Endothelial cell of umbilical vein (primary cell): ENCODE measurements around the gene SCTR. TPM values are rescaled to one million over a fixed set of nuclear protein-coding genes. Genes with fewer than 3 reads are reported as not detected.

Source experiments
- BruUV-seq: library from RNA; stranded (reverse); fragments of 400-500 nt; replicated peaks from 2 replicates; lab custom pipeline; 2021; lab: Mats Ljungman, UMichigan
- CTCF ChIA-PET: fragments of 300-600, 350-600 bp; sonication (Branson Sonifier 250); formaldehyde crosslinking; loops from one replicate; lab custom pipeline; 2021; ENCODE audit warnings: antibody characterized with exemption, inconsistent platforms; lab: Charles Lee
- POLR2A ChIA-PET: fragments of 300-600, 350-600 bp; sonication (Branson Sonifier 250); formaldehyde crosslinking; loops from one replicate; lab custom pipeline; 2021; ENCODE audit warnings: antibody characterized with exemption, inconsistent platforms; lab: Charles Lee
- DNase-seq: peaks from one replicate; pipeline ENCODE4 v3.0.0-alpha.2; 2011; ENCODE audit warnings: low read depth, low spot score
- FAIRE-seq: peaks from 2 replicates; lab custom pipeline; 2011; peaks lifted over from hg19 to GRCh38; lab: Jason Lieb, UNC
- H2AFZ ChIP-seq: 2 replicates; pipeline ENCODE4 v1.6.0; 2012; ENCODE audit warnings: low read depth, low read length, control low read depth, inconsistent platforms
- H3K27ac ChIP-seq: 2 replicates; pipeline ENCODE4 v1.5.1; 2011; ENCODE audit warnings: low read depth, mild to moderate bottlenecking, control low read depth, low read length, moderate library complexity; ENCODE audit not compliant: insufficient read depth
- H3K27me3 ChIP-seq, 2 experiments: 2 replicates each; pipeline versions ENCODE4 v1.6.0 to v1.6.1; 2011; ENCODE audit warnings: low read length in 2 of 2, mixed read lengths in 1 of 2; ENCODE audit not compliant: control insufficient read depth in 2 of 2, insufficient read depth in 2 of 2
- H3K36me3 ChIP-seq, 2 experiments: 2 replicates in 1 of 2; 3 replicates in 1 of 2; pipeline ENCODE4 v1.5.1; 2011; ENCODE audit warnings: low read length in 2 of 2, mild to moderate bottlenecking in 1 of 2, moderate library complexity in 1 of 2; ENCODE audit not compliant: control insufficient read depth in 2 of 2, insufficient read depth in 2 of 2; ENCODE audit errors: extremely low read depth in 1 of 2
- H3K4me1 ChIP-seq: 3 replicates; pipeline ENCODE4 v1.5.1; 2011; ENCODE audit warnings: mild to moderate bottlenecking, low read length; ENCODE audit not compliant: control insufficient read depth, insufficient read depth; ENCODE audit errors: extremely low read depth
- H3K4me2 ChIP-seq: 2 replicates; pipeline ENCODE4 v1.6.1; 2011; ENCODE audit warnings: low read length, control low read depth, mixed read lengths; ENCODE audit not compliant: insufficient read depth
- H3K4me3 ChIP-seq, 3 experiments: fragments of 200-600 bp in 1 of 3; sonication (generic), shearing (Covaris generic) in 1 of 3; replicated peaks in 1 of 3; 2 replicates each; pipeline ENCODE4 v1.5.1; 2011 to 2016; ENCODE audit warnings: control low read depth in 3 of 3, low read length in 3 of 3, mild to moderate bottlenecking in 2 of 3, inconsistent platforms in 1 of 3, low read depth in 1 of 3, moderate library complexity in 1 of 3; ENCODE audit not compliant: insufficient read depth in 1 of 3
- H3K79me2 ChIP-seq: 2 replicates; pipeline ENCODE4 v1.6.0; 2012; ENCODE audit warnings: low read length, inconsistent platforms; ENCODE audit not compliant: control insufficient read depth, insufficient read depth
- H3K9ac ChIP-seq: replicated peaks from 2 replicates; pipeline ENCODE3; 2011; ENCODE audit warnings: low read length, control low read depth; ENCODE audit not compliant: insufficient read depth; ENCODE audit errors: extremely low read depth
- H3K9me1 ChIP-seq: replicated peaks from 3 replicates; pipeline ENCODE4 v1.6.0; 2011; ENCODE audit warnings: mild to moderate bottlenecking, low read length; ENCODE audit not compliant: control insufficient read depth, insufficient read depth; ENCODE audit errors: extremely low read depth
- H3K9me3 ChIP-seq: replicated peaks from 2 replicates; pipeline ENCODE4 v1.5.1; 2012; ENCODE audit warnings: low read length, inconsistent platforms; ENCODE audit not compliant: control insufficient read depth, insufficient read depth
- H4K20me1 ChIP-seq: replicated peaks from 2 replicates; pipeline ENCODE3; 2011; ENCODE audit warnings: mild to moderate bottlenecking, low read length; ENCODE audit not compliant: control insufficient read depth, insufficient read depth; ENCODE audit errors: extremely low read depth
- CTCF ChIP-seq, 2 donors: IDR thresholded peaks; 1 replicate in 1 of 2; 2 replicates in 1 of 2; pipeline ENCODE4 v1.5.1; 2011; ENCODE audit warnings: low read length in 2 of 2, mild to moderate bottlenecking in 2 of 2, moderate library complexity in 2 of 2, control low read depth in 1 of 2, inconsistent platforms in 1 of 2, low read depth in 1 of 2; ENCODE audit not compliant: insufficient read depth in 1 of 2; ENCODE audit errors: extremely low read depth in 1 of 2
- EZH2 ChIP-seq: IDR thresholded peaks from 2 replicates; pipeline ENCODE4 v1.6.1; 2012; ENCODE audit warnings: borderline replicate concordance, low read depth, mild to moderate bottlenecking, moderate library complexity, low read length, inconsistent platforms; ENCODE audit not compliant: severe bottlenecking
- FOS ChIP-seq: IDR thresholded peaks from 2 replicates; pipeline ENCODE4 v1.6.1; 2011; ENCODE audit warnings: mild to moderate bottlenecking, low read length, moderate library complexity, borderline replicate concordance; ENCODE audit not compliant: insufficient read depth
- GATA2 ChIP-seq: IDR thresholded peaks from 2 replicates; pipeline ENCODE4 v1.7.0; 2011; ENCODE audit warnings: low read depth, mild to moderate bottlenecking, moderate library complexity, mixed read lengths, low read length; ENCODE audit not compliant: insufficient read length, insufficient read depth
- JUN ChIP-seq: IDR thresholded peaks from 2 replicates; pipeline ENCODE4 v1.6.1; 2011; ENCODE audit warnings: borderline replicate concordance, low read depth; ENCODE audit not compliant: insufficient read length, insufficient read depth
- MAX ChIP-seq: IDR thresholded peaks from 2 replicates; pipeline ENCODE4 v1.6.1; 2011; ENCODE audit not compliant: insufficient read depth, insufficient read length
- MYC ChIP-seq: IDR thresholded peaks from one replicate; pipeline ENCODE4 v1.6.1; 2011; ENCODE audit warnings: mild to moderate bottlenecking, low read depth, low read length
- POLR2A ChIP-seq: IDR thresholded peaks from 2 replicates; pipeline ENCODE4 v1.6.1; 2012; ENCODE audit warnings: low read depth, mild to moderate bottlenecking, control low read depth, low read length
- POLR2AphosphoS5 ChIP-seq: IDR thresholded peaks from 2 replicates; pipeline ENCODE4 v1.6.1; 2012; ENCODE audit warnings: low read depth, mild to moderate bottlenecking, control low read depth, low read length, moderate library complexity; ENCODE audit not compliant: insufficient read depth
- dilution Hi-C: fragments of 300-500 bp; cut with MboI; formaldehyde crosslinking; loops from one replicate; pipeline ENCODE4 v1.15.0; 2019; ENCODE audit warnings: low sequenced_read_pairs; ENCODE audit not compliant: extremely low pct_ligation_motif_present
- intact Hi-C: fragments of 100-400 bp; cut with micrococcal nuclease; formaldehyde crosslinking; loops from one replicate; pipeline ENCODE4 v1.10.0; 2022
- polyA plus RNA-seq, 4 experiments: library from polyadenylated mRNA; depleted of rRNA in 3 of 4; stranded (reverse) in 3 of 4; unstranded in 1 of 4; fragments of >200 nt; gene quantifications; 2 replicates each; pipeline versions ENCODE4 v1.2.1 to v1.2.3, GENCODE V29; 2011 to 2012; ENCODE audit warnings: missing spikeins in 1 of 4
- total RNA-seq: library from RNA; stranded (reverse); gene quantifications from 2 replicates; pipeline ENCODE4 v1.2.3, GENCODE V29; 2021

SCTR gene
- total and polyA plus RNA-seq, 2 donors (not counting 3 experiments of a cell fraction or from before 2014, with no cell fraction given): not detected

- intact Hi-C loops: no loop called here
- ChIA-PET CTCF (interaction anchor here (1.6 kb wide), 1 partner anchor 8 kb away, joined by 8 read pairs; no protein-coding TSS in a partner anchor), POLR2A (no interaction called here)
- H3K9ac ChIP-seq: no peak overlapping the region
- H3K9me3 ChIP-seq: no peaks in the 10 kb centered on the region
- H2AFZ ChIP-seq: no peak overlapping the region
- no peaks in the 10 kb centered on the region for H3K9me1 ChIP-seq
- no peak for TF ChIP-seq MAX
- TF ChIP-seq FOS: no peak
- TF ChIP-seq CTCF (IDR thresholded peaks at IDR 0.05; ENCODE audit: extremely low read depth in 1 of 2, insufficient read depth in 1 of 2, low read depth in 1 of 2, low read length in 2 of 2): no peak
- no peak for TF ChIP-seq POLR2AphosphoS5
- TF ChIP-seq POLR2A: no peak
- TF ChIP-seq JUN: no peak
- no peak for TF ChIP-seq EZH2
- TF ChIP-seq GATA2: no peak
- no peak for TF ChIP-seq MYC
- H3K4me3 ChIP-seq: no peak overlapping the region
- H3K27me3 ChIP-seq: peaks cover 3% of the 10 kb centered on the region in 2 experiments
- H3K4me2 ChIP-seq: no peak overlapping the region
- dilution Hi-C loops: no loop called here
- H3K79me2 ChIP-seq: no peaks in the 10 kb centered on the region
- no peak overlapping the region for H3K27ac ChIP-seq
- FAIRE-seq: no peak
- no peak for DNase-seq
- no TSS peak for BruUV-seq
- H4K20me1 ChIP-seq: no peaks in the 10 kb centered on the region
- H3K4me1 ChIP-seq: no peaks in the 10 kb centered on the region
- H3K36me3 ChIP-seq: no peaks in the 10 kb centered on the region
These were observed 55.9 kb downstream of the SCTR start for GRCh38 chr2:119468154-119468955.
